Endothelial cell (in vitro differentiated cells): ENCODE data around the gene PTTG1IP. TPM values are rescaled to one million over a fixed set of nuclear protein-coding genes. Genes with fewer than 3 reads are reported as not detected.

ENCODE experiments used
- DNase-seq: peaks from one replicate; pipeline ENCODE4 v3.0.0; 2021; ENCODE audit warnings: low spot score
- H3K27ac Mint-ChIP-seq: one replicate; pipeline ENCODE4 v1.8.0; 2021; ENCODE audit warnings: mixed read lengths, inconsistent platforms; ENCODE audit not compliant: unreplicated experiment
- H3K27me3 Mint-ChIP-seq: one replicate; pipeline ENCODE4 v1.8.0; 2021; ENCODE audit warnings: mild to moderate bottlenecking, moderate library complexity, mixed read lengths, inconsistent platforms; ENCODE audit not compliant: unreplicated experiment
- H3K36me3 Mint-ChIP-seq: one replicate; pipeline ENCODE4 v1.8.0; 2021; ENCODE audit warnings: mild to moderate bottlenecking, low read depth, mixed read lengths, inconsistent platforms; ENCODE audit not compliant: unreplicated experiment
- H3K4me1 Mint-ChIP-seq: one replicate; pipeline ENCODE4 v1.8.0; 2021; ENCODE audit warnings: mild to moderate bottlenecking, mixed read lengths, inconsistent platforms; ENCODE audit not compliant: unreplicated experiment
- H3K4me3 Mint-ChIP-seq: one replicate; pipeline ENCODE4 v1.8.0; 2021; ENCODE audit warnings: mild to moderate bottlenecking, mixed read lengths, inconsistent platforms; ENCODE audit not compliant: unreplicated experiment
- H3K9me3 Mint-ChIP-seq: one replicate; pipeline ENCODE4 v1.8.0; 2021; ENCODE audit warnings: mixed read lengths, inconsistent platforms; ENCODE audit not compliant: unreplicated experiment
- total RNA-seq: library from RNA; stranded (reverse); fragmentation: NEBNext Ultra II Directional; extraction: Animal tissue kit (Norgen Biotek cat#: 25700); gene quantifications from one replicate; pipeline ENCODE4 v1.2.1, GENCODE V29; 2021; ENCODE audit not compliant: unreplicated experiment
- TF ChIP-seq, protein P1 (sequence below): fragments of 200-600 bp; sonication (generic); IDR thresholded peaks from one replicate; pipeline ENCODE4 v1.5.0; 2021; ENCODE audit warnings: antibody characterized with exemption; ENCODE audit not compliant: unreplicated experiment

The PTTG1IP gene
- total RNA-seq, 1 donor from 2014 or later = 223 TPM

DNA sequence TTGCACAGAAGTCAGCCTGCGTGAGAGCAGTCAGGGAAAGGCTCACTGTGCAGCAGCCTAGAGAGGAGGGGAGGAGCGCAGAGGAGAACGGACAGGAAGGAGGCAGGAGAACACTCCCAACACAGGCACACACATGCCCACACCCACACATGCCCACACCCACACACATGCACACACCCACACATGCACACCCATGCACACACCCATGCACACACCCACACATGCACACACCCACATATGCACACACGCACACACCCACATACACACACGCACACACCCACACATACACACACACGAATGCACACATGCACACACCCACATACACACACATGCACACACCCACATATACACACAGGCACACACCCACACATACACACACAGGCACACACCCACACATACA lies 62.7 kb downstream of the PTTG1IP start:
- TF ChIP-seq, protein P1, sequence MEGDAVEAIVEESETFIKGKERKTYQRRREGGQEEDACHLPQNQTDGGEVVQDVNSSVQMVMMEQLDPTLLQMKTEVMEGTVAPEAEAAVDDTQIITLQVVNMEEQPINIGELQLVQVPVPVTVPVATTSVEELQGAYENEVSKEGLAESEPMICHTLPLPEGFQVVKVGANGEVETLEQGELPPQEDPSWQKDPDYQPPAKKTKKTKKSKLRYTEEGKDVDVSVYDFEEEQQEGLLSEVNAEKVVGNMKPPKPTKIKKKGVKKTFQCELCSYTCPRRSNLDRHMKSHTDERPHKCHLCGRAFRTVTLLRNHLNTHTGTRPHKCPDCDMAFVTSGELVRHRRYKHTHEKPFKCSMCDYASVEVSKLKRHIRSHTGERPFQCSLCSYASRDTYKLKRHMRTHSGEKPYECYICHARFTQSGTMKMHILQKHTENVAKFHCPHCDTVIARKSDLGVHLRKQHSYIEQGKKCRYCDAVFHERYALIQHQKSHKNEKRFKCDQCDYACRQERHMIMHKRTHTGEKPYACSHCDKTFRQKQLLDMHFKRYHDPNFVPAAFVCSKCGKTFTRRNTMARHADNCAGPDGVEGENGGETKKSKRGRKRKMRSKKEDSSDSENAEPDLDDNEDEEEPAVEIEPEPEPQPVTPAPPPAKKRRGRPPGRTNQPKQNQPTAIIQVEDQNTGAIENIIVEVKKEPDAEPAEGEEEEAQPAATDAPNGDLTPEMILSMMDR = no peak
- Mint-ChIP-seq H3K4me3 (no peak overlapping the region), H3K9me3 (no peaks in the 10 kb centered on the region), H3K27ac (no peak overlapping the region), H3K27me3 (no peaks in the 10 kb centered on the region), H3K36me3 (peaks cover 33% of the 10 kb centered on the region), H3K4me1 (peaks cover 5% of the 10 kb centered on the region)
- DNase-seq = no peak

DNA sequence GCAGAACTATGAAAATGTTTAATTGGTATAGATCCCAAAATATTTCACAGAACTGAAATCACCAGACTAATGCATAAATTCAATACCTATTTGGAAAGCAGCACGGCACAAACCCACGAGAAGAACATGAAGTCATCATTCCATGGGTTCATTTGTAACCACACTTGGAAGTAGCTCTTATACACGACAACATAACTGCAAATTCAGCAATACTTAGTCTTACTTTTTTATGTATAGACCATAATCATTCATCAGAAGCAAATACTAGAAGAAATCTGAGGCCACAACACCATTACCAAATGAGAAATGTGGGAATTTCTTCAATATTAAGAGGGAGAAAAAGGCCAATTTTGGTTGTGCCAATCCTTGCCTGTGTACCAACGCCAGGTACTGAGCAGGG lies 67.6 kb downstream of the PTTG1IP start:
- peaks cover 16% of the 10 kb centered on the region for H3K4me1 Mint-ChIP-seq
- H3K9me3 Mint-ChIP-seq = no peaks in the 10 kb centered on the region
- TF ChIP-seq, protein P1 = no peak
- peak overlapping the region; percentile 8 for H3K4me3 Mint-ChIP-seq
- peaks cover 29% of the 10 kb centered on the region for H3K36me3 Mint-ChIP-seq
- DNase-seq = no peak
- H3K27ac Mint-ChIP-seq = no peak overlapping the region
- peaks cover 7% of the 10 kb centered on the region for H3K27me3 Mint-ChIP-seq

DNA sequence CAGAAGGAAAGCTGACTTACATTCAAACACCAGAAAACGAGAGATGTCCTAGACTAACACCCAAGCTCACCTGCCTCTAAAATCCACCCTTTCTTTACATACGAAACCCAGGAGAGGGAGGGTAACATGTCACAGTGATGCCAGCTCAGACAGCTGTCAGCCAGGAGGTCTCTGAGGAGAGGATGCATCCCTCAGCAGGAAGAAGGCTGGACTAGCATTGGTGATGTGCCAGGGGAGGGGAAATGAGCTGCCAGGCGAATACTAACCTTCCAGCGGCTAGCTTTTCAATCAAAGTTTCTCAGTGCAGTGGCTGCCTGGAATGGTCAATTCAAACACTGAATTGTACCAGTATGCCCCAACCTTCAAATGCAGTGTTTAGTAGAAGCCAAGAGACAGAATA lies 68.3 kb downstream of the PTTG1IP start:
- Mint-ChIP-seq H3K36me3 (peaks cover 29% of the 10 kb centered on the region), H3K27me3 (peaks cover 7% of the 10 kb centered on the region), H3K9me3 (no peaks in the 10 kb centered on the region), H3K4me1 (peaks cover 21% of the 10 kb centered on the region), H3K27ac (no peak overlapping the region), H3K4me3 (no peak overlapping the region)
- TF ChIP-seq, protein P1 = no peak
- no peak for DNase-seq

DNA sequence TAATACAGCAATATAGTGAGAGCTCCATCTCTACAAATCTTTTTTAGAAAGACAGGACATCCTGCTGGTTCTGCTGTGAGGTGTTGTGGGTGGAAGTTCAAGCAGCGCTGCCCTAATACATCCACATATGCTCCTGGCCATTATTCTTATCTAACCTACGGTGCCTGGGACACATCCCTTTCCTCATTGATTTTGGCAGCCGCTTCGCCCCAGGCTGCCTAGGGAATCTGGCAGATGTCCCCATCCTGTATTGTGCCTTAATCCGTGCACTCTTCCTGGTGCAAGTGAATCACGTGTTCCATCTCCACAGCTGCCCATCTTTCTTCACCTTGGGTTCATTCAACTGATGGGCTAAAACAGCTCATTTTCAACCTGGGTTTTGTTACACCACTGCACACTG lies 68.7 kb downstream of the PTTG1IP start:
- TF ChIP-seq, protein P1 = no peak
- H3K4me3 Mint-ChIP-seq = no peak overlapping the region
- H3K36me3 Mint-ChIP-seq = peaks cover 25% of the 10 kb centered on the region
- H3K27me3 Mint-ChIP-seq = peaks cover 7% of the 10 kb centered on the region
- H3K4me1 Mint-ChIP-seq = peaks cover 21% of the 10 kb centered on the region
- no peak for DNase-seq
- no peak overlapping the region for H3K27ac Mint-ChIP-seq
- H3K9me3 Mint-ChIP-seq = no peaks in the 10 kb centered on the region

DNA sequence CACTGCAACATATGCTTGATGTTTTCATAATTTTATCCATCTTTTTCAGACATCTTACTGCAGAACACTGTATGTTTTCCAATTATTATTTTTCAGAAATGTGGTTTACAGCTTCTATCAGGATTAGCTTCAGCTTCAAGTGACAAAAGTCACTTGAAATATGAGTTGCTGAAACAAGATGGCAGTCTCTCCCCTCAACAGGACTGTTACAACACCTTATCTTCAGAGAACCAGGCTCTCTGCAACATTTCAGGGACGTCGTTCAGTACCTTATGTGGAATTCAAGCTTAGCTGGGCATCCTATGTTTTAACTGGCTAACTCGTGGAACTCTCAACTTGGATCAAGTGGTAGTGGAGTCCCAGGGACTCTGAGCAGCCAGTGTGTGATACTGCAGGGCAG lies 69.8 kb downstream of the PTTG1IP start:
- DNase-seq = no peak
- Mint-ChIP-seq H3K27me3 (peaks cover 7% of the 10 kb centered on the region), H3K27ac (no peak overlapping the region), H3K9me3 (no peaks in the 10 kb centered on the region), H3K4me1 (peaks cover 21% of the 10 kb centered on the region), H3K4me3 (no peak overlapping the region), H3K36me3 (peaks cover 15% of the 10 kb centered on the region)
- TF ChIP-seq, protein P1 = no peak
